ENCODE measurements around the gene RASAL1.

The RASAL1 gene

DNA sequence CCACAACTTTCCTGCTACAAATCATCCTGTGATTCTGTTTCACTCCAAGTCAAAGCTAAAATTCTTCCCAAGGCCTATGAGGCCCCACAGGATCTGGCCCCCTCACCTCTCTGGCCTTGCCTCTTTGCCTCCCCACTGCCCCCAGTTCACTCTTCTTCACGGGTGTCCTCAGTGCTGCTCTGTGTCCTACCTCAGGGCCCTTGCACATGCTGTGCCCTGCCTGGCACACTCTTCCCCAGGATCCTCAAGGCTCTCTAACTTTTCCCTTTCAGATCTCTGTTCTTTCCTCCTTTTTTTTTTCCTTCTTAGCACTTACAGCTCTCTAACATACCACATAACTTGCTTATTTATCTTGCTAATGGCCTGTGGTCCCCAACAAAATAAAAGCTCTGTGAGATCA lies 29.2 kb downstream of the RASAL1 start:
- TF ChIP-seq GATA2 (IDR thresholded peaks at IDR 0.05; ENCODE audit: low read depth, low read length) (no peak), GATA3 (IDR thresholded peaks at IDR 0.05; ENCODE audit: low read depth, low read length) (no peak)

DNA sequence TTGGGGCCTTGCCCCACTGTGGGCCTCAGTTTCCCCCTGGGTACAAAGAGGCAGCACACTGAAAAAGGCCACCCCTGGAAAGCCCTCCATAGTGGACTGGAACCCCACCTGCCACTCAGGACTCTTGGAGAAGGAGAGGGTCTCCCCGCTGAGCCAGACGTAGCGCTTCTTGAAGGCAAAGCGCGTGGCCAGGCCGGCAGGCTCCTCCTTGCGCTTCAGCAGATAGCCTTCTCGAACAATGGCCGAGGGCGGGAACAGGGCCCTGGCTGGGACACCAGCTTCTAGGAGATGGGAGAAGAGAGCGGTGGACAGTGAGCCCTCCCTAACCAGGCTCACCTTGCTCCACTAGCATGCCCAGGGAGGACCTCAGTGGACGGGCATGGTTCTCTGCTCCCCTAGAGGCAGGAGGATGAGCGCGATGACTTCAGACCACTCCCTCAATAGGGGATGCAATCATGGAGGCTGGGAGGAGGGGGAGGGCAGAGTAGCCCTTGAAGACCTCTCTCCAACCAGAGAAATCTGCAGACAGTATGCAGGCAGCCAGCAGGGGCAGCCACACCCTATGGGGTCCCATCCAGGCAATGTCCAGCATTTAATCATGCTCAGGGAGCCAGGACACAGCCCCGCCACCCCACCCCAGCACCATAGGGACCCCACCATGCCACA lies 29.8 kb downstream of the RASAL1 start:
- TF ChIP-seq GATA3 (IDR thresholded peaks at IDR 0.05; ENCODE audit: low read depth, low read length), result no peak
- TF ChIP-seq GATA2 (IDR thresholded peaks at IDR 0.05; ENCODE audit: low read depth, low read length), result no peak

DNA sequence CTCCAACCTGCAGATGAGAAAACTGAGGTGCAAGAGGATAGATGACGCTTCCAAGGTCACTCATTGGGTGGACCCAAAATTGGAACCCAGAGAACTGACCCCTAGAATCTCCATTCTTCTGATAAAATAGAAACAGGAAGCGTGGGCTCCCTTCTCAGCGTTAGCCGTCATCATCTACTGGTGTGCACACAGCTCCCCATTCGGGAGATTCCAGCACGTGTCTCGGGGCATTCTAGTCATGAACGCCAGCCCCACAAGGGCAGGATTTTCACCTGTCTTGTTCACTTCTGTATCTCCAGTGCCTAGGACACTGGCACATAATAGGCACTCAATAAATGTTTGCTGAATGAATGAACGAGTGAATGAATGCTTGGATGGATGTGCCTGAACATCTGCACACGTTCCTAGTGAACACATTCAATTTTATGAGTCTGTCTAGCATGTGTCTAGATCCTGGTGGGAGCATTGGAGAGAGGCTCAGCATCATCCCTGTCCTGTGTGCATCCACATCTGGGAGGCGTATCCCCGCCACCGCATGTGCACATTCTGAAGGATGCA lies 30.5 kb downstream of the RASAL1 start:
- TF ChIP-seq GATA2 (IDR thresholded peaks at IDR 0.05; ENCODE audit: low read depth, low read length) (no peak), GATA3 (IDR thresholded peaks at IDR 0.05; ENCODE audit: low read depth, low read length) (no peak)

DNA sequence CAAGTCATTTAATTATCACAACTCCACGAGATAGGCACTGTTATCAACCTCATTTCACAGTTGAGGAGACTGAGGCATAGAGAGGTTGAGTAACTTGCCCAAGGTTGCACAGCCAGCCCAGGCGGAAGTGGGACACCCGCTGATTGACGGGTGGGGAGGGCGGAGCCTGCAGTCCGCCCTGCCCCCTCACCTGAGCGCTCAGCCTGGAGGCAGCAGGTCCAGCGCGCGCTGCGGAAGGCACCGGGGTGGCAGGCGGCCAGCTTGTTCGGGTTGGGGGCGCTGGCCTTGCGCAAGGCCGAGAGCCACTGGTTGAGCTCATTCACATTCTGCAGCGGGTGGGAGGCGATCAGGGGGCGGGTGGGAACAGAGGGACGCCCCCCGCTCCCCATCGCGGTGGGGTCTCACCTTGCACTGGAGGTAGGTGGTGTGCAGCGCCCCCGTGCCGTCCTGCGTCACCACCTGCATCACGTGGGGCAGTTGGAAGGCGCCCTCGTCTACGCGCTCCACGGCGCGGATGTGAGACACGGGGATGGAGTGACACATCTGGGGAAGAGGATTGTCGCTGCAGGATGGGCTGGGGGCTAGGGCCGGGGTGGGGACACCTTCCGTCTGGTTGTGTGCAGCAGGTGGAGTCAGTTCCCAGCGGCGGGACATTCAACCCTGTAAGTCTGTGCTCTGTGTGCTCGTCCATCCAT lies 31.7 kb downstream of the RASAL1 start:
- TF ChIP-seq GATA2 (IDR thresholded peaks at IDR 0.05; ENCODE audit: low read depth, low read length), result no peak
- no peak for TF ChIP-seq GATA3 (IDR thresholded peaks at IDR 0.05; ENCODE audit: low read depth, low read length)

DNA sequence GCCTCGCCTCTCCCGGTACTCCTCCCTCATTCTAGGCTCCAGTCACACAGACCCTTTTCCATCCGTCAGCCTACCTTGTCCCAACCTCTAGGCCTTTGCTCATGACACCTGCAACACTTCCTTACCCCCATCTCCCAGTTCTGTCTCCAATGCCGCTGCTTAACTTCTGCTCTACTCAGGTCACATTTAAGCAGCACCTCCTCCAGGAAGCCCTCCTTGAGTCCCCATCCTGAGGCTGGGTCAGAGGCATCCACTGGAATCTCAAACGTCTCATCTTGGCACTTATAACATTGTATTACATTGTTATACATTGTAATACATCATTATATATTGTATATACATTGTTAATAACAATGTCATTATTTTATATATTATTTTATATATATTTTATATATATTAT lies 32.8 kb downstream of the RASAL1 start:
- TF ChIP-seq GATA2 (IDR thresholded peaks at IDR 0.05; ENCODE audit: low read depth, low read length) (no peak), GATA3 (IDR thresholded peaks at IDR 0.05; ENCODE audit: low read depth, low read length) (no peak)

DNA sequence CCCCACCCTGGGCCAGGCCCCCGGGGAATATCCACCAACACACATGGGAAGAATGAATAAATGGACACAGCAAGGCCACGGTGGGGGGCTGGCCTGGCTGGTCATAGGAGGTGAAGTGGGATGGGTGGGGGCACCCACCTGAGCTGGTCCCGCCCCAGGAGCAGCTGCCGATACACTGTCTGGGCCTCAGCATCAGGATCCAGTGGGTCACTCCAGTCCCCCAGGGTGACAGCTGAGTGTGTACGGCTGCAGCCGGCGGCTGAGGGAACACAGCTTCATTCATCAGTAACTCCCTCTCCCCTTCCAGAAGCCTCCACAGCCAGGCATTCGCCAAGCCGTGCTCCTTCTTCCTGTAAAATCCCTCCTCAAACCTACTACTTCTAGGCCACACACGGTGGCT lies 33.8 kb downstream of the RASAL1 start:
- no peak for TF ChIP-seq GATA3 (IDR thresholded peaks at IDR 0.05; ENCODE audit: low read depth, low read length)

DNA sequence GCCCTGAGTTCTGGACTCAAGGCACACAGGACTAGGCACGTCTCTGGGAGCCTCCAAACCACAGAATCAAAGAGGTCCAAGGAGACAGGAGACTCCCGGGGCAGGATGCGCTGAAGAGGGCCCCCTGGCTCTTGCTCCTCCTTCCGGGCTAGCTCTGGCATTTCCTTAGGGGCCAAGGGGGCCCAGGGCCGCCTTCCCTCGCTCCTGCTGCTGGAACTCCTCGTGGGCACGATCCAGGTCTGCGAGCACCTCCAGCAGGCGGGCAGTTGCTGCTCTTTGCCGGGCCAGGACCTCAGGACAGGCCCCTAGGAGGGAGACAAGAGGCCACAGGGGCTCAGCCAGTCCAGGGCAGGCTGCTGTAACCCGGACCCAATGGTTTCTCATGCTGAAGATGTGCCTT lies 35.8 kb downstream of the RASAL1 start:
- TF ChIP-seq GATA2 (IDR thresholded peaks at IDR 0.05; ENCODE audit: low read depth, low read length) (no peak), GATA3 (IDR thresholded peaks at IDR 0.05; ENCODE audit: low read depth, low read length) (no peak)

DNA sequence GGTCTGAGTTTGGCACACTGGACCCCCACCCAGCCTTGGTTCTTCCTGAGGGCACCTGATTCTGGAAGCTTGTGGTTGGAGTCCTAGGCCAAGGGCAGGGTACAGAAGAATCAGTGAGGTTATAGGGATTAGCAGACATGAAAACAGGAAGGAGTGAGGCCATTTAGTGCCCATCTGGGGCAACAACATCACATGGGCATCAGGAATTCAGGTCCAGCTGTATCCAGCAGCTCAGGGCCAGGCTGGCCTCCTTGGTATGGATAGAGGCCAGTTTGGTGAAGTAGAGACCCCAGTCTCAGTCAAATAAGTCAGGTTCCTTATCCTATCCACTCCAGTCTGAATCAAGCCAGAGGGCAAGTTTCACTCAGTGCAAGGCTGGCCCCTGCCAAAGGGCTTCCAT lies 36.2 kb downstream of the RASAL1 start:
- TF ChIP-seq GATA3 (IDR thresholded peaks at IDR 0.05; ENCODE audit: low read depth, low read length), result no peak
- TF ChIP-seq GATA2 (IDR thresholded peaks at IDR 0.05; ENCODE audit: low read depth, low read length), result no peak

DNA sequence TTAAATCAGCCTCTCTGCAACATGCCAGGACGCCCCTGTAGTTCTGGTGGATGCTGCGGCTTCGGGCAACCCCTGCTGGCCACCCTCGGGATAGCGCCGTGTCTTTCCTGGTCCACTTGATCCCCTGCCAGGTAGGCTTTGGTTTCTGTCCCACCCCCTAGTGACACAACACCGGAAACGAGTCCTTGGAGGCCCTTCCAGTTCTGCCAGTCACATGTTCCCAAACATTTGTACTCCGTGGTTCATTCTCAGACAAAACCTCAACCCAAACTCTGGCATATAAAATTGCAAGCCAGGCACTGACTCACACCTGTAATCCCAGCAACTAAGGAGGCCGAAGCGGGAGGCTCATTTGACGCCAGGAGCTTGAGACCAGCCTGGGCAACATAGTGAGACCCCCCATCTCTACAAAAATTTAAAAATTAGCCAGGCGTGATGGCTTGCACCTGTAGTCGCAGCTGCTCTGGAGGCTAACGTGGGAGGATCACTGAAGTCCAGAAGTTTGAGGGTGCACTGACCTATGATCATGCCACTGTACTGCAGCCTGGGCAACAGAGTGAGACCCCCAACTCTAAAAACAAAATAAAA lies 37.0 kb downstream of the RASAL1 start:
- no peak for TF ChIP-seq GATA3 (IDR thresholded peaks at IDR 0.05; ENCODE audit: low read depth, low read length)

DNA sequence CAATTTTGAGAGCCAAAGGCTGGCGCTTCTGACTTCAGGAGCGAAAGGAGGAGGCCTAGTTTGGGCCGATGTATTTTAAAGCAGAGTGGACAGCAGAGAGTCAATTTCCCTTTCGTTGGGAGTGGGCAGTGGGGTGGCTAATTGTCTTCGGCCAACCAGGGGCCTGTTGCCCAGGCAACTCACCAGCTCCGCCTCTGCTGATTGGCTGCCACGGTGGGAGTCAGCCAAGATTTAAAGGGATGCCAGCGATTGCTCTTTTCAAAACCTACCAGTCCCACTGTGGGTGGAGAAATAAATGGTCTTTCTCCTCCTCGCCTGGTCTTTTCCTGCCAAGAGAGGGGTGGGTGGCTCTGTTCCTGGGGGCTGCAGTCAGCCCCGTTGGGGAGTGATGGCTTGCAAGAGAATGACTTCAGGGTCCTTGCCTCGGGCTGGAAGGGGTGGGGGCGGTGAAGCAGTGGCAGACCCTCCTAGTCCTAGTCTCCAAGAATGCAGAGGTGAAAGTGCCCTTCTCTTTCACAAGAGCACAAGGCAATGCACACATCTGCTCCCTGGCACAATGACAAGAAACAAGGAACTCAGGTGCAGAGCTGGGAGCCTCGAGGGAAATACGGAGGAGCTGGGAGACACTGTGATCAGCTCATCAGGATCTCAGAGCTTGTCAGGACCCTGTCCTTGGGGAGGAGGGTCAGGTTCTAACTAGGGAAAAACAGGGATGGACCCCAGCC lies 37.7 kb downstream of the RASAL1 start:
- no peak for TF ChIP-seq GATA2 (IDR thresholded peaks at IDR 0.05; ENCODE audit: low read depth, low read length)

DNA sequence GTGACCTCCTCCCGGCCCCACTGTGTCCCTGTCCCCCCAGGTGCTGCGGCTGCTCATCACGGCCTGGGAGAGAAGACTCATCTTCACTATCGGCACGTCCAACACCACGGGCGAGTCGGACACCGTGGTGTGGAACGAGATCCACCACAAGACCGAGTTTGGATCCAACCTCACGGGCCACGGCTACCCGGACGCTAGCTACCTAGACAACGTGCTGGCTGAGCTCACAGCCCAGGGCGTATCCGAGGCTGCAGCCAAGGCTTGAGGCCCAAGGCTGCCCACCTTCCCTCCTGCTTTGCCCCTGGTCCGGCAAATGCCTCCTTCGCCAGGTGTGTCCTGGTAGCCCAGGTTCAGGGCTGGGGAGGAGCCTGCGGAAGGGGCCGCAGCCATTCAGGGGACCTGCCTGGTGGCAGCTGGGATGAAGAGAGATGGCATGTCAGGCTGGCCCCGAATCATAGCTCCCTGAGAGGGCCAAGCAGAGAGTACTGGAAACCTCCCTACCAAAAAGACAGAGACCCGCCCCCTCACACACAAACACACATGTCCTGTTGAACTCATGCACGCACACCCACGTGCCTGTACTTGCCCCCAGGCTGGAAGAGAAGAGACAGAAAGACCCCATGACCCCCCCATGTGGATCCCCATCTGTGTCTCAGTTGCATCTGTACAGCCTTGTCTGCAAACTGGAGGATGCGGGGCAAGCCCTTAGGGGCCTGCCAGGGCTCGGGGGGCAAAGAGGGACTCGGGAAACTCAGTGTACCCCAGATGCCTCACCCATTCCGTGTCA lies 38.7 kb downstream of the RASAL1 start:
- no peak for TF ChIP-seq GATA3 (IDR thresholded peaks at IDR 0.05; ENCODE audit: low read depth, low read length)
- TF ChIP-seq GATA2 (IDR thresholded peaks at IDR 0.05; ENCODE audit: low read depth, low read length), result no peak

DNA sequence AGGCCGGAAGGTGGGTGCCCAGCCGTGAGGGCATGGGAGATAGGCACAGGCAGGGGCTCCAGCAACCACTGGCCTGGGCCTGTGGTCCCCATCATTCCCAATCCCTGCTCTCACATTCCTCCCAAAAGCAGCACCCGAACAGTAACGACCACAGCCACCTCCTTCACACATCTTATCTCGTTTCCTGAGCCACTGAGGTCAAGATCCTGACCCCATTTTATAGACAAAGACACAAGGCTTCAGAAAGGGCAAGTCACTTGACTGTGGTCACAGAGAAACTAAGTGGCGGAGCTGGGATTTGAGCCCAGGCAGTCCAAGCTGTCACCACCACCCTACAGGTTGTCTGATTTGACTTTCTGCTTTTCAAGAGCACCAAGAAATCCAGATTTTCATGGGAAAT lies 40.2 kb downstream of the RASAL1 start:
- TF ChIP-seq GATA3 (IDR thresholded peaks at IDR 0.05; ENCODE audit: low read depth, low read length) (no peak), GATA2 (IDR thresholded peaks at IDR 0.05; ENCODE audit: low read depth, low read length) (no peak)

DNA sequence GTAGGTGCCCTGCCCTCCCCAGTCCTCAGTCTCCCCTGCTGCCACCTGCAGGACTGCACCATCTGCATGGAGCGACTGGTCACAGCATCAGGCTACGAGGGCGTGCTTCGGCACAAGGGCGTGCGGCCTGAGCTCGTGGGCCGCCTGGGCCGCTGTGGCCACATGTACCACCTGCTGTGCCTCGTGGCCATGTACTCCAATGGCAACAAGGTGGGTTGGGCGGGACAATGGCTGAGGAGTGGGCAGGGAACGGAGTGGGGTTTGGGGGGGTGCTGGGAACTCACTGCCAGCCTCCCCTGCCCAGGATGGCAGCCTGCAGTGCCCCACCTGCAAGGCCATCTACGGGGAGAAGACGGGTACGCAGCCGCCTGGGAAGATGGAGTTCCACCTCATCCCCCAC lies 40.8 kb downstream of the RASAL1 start:
- TF ChIP-seq GATA3 (IDR thresholded peaks at IDR 0.05; ENCODE audit: low read depth, low read length) (no peak), GATA2 (IDR thresholded peaks at IDR 0.05; ENCODE audit: low read depth, low read length) (no peak)

All from SH-SY5Y (cell line).